A673 (cell line): ENCODE data around the gene UBE2E2.

ENCODE experiments used
- CTCF ChIP-seq: fragments of 300-800, 200-600 bp; sonication (generic); conservative IDR thresholded peaks from 2 replicates; pipeline ENCODE4 v1.5.1; 2017; ENCODE audit warnings: low read depth, mild to moderate bottlenecking, antibody characterized with exemption, low read length, moderate library complexity, mixed read lengths
- EZH2 ChIP-seq: fragments of 200-600 bp; sonication (generic); IDR thresholded peaks from 2 replicates; pipeline ENCODE4 v1.6.1; 2017; ENCODE audit warnings: borderline replicate concordance, low read depth, mild to moderate bottlenecking, mixed read lengths, antibody characterized with exemption, low read length; ENCODE audit not compliant: poor library complexity, severe bottlenecking

GRCh38 chr3:23189187-23189586, 13.9 kb upstream of the UBE2E2 start:
- TF ChIP-seq CTCF, result no peak
- no peak for TF ChIP-seq EZH2
